ENCODE results near the gene CYP19A1. TPM values are rescaled to one million over a fixed set of nuclear protein-coding genes. Genes with fewer than 3 reads are reported as not detected.
A peak's percentile ranks its signal among the peaks of the same experiment; 100 is the strongest.
"Not testable (repeated sequence)": the region's sequence is repeated elsewhere in the genome, so short reads cannot be mapped to it uniquely, and the experiment has no call there.

Gene CYP19A1
- total and polyA plus RNA-seq, 5 donors = 0.45 to 1.3 (median 1.0) TPM

DNA sequence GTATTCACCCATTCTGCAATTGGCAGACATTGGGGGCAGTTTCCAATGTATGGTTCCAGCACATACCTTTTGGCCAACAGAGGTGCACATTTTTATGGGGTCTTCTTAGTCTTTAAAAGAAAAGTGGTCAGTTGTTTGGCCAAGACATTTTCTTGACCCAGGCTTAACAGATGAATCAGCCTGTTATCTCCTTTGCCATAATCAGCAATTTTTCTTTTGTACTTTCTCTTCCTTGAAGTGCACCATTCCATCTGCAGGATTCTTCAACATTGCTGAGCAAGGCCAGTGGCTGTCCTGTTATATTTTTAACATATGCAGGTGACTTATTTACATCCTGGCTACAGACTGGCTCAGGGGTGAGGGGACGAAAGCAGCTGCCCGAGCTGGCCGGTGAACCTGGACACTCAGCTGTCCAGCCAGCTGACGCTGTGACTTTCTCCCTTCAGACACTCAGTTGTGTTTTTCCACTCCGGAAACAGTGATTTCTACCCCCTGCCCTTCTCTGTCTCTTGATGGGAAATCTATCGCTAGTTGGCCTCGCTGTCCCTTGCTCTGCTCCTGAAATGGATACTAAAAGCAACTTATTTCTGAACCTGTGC is 147.2 kb downstream of the CYP19A1 start:
- H3K4me1 ChIP-seq (ENCODE audit: control insufficient read depth, insufficient read depth, low read length) = no peaks in the 10 kb centered on the region
- no peaks in the 10 kb centered on the region for H3K9me3 ChIP-seq (ENCODE audit: control insufficient read depth, low read length)
- no peak overlapping the region for H3K4me3 ChIP-seq (ENCODE audit: low read length)
- no peak for ATAC-seq
- no peak overlapping the region for H3K27ac ChIP-seq (ENCODE audit: low read length)
- no peak for DNase-seq
- no peaks in the 10 kb centered on the region for H3K27me3 ChIP-seq (ENCODE audit: control insufficient read depth, insufficient read depth)
- intact Hi-C loops (cut with DNase I) = no loop called here
- WGBS = 69% methylated on average over 7 of the region's 7 CpGs

DNA sequence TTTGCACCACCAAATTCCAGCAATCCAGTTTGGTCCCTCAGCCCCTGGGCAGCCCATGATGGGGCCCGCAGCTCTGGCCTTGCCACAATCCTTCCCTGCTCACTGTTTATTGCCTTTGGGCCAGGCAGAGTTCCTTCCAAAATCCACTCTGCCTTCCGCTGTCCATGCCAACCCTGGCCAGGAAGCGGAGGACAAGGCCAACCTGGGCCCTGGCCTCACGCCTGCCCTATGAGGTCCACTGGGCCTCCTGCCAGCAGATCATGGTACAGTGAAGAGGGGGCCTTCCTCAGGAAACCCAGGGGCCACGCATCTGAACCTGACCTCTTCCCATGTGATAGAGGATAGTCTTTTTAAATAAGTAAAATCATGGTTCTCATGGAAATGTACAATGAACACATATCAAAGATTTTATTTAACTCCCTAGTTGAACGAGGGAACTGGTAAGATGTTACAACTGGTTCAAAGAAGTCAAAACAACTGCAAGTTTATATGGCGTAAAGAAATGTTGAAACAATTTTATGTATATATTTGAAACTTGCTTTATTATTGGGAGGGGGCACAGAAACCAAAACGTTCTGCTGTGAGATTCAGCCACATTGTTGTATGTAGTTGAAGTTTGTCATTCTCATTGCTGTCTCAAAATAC is 147.8 kb downstream of the CYP19A1 start:
- H3K9me3 ChIP-seq (ENCODE audit: control insufficient read depth, low read length) = no peaks in the 10 kb centered on the region
- no peak overlapping the region for H3K4me3 ChIP-seq (ENCODE audit: low read length)
- H3K4me1 ChIP-seq (ENCODE audit: control insufficient read depth, insufficient read depth, low read length) = peaks cover 2% of the 10 kb centered on the region
- H3K27me3 ChIP-seq (ENCODE audit: control insufficient read depth, insufficient read depth) = no peaks in the 10 kb centered on the region
- DNase-seq = peak; percentile 24 to 63 (median 55)
- 75% methylated on average over 8 of the region's 8 CpGs for WGBS
- ATAC-seq = peak; percentile 31 to 41
- H3K27ac ChIP-seq (ENCODE audit: low read length) = no peak overlapping the region
- intact Hi-C loops (cut with DNase I) = no loop called here

DNA sequence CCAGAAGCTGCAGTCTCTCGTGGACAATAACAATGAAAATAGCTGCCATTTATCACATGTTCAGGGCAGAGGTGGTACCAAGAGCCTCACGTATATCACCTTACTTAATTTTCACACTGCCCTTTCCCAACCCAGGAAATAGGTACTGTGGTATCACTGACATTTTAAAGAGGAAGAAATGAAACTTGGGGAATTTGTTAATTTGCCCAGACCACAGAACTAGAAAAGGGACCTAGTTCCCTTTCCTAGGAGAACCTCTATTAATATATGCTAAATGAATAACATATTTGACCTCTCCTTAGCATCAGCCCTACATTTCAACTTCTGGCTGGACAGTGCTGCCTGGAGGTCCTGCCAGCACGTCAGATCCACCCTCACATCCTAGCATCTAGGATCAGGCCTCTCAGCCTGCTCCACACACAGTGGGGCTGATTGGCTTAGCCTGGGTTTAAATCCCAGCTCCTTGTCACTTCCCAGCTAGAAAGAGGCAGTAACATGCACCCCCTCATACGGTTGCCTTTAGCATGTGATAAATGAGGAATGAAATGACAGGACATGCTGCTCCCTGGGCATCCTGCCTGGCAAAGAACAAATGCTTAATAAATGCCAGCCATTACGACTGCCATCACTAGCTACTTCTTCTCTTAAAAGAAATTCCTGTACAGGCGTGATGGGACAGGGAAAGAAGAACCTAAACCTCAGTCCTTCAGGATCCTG is 148.6 kb downstream of the CYP19A1 start:
- intact Hi-C loops (cut with DNase I) = no loop called here
- no peak overlapping the region for H3K27ac ChIP-seq (ENCODE audit: low read length)
- DNase-seq (no peak), ATAC-seq (no peak)
- no peaks in the 10 kb centered on the region for H3K27me3 ChIP-seq (ENCODE audit: control insufficient read depth, insufficient read depth)
- WGBS = 68% methylated on average over 6 of the region's 6 CpGs
- H3K4me3 ChIP-seq (ENCODE audit: low read length) = no peak overlapping the region
- H3K4me1 ChIP-seq (ENCODE audit: control insufficient read depth, insufficient read depth, low read length) = peaks cover 2% of the 10 kb centered on the region
- H3K9me3 ChIP-seq (ENCODE audit: control insufficient read depth, low read length) = no peaks in the 10 kb centered on the region

DNA sequence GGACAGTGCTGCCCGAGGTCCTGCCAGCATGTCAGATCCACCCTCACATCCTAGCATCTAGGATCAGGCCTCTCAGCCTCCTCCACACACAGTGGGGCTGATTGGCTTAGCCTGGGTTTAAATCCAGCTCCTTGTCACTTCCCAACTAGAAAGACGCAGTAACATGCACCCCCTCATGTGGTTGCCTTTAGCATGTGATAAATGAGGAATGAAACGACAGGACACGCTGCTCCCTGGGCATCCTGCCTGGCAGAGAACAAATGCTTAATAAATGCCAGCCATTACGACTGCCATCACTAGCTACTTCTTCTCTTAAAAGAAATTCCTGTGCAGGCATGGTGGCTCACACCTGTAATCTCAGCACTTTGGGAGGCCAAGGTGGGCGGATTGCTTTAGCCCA is 149.6 kb downstream of the CYP19A1 start:
- WGBS = 77% methylated on average over 6 of the region's 6 CpGs
- H3K27me3 ChIP-seq (ENCODE audit: control insufficient read depth, insufficient read depth); ATAC-seq: not testable (repeated sequence)

DNA sequence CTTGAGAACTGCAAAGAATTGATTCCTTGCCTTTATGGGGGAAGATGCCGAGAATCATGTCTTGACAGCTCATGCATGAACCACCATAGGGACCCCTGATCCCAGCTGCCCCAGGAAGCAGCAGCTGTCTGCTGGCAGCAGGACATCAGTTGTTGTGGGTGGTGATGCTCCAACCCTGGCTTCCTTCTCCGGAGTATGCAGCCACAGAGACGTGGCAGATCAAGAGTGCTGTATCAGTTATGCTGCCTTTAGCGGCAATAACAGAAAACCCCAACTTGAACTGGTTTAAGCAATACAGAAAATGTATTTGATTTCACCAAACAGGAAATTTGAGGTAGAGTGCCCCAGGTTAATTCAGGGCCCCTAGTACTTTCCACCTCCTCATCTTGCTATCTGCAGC is 151.5 kb downstream of the CYP19A1 start:
- DNase-seq (no peak), ATAC-seq (no peak)
- intact Hi-C loops (cut with DNase I) = no loop called here
- H3K4me3 ChIP-seq (ENCODE audit: low read length) = no peak overlapping the region
- 75% methylated on average over 4 of the region's 4 CpGs for WGBS
- no peaks in the 10 kb centered on the region for H3K9me3 ChIP-seq (ENCODE audit: control insufficient read depth, low read length)
- no peaks in the 10 kb centered on the region for H3K27me3 ChIP-seq (ENCODE audit: control insufficient read depth, insufficient read depth)
- H3K27ac ChIP-seq (ENCODE audit: low read length) = no peak overlapping the region
- peaks cover 4% of the 10 kb centered on the region for H3K4me1 ChIP-seq (ENCODE audit: control insufficient read depth, insufficient read depth, low read length)

More for the DNA sequence above, 149.6 kb downstream of the CYP19A1 start:
- H3K4me3 ChIP-seq (ENCODE audit: low read length); H3K9me3 ChIP-seq (ENCODE audit: control insufficient read depth, low read length); H3K27ac ChIP-seq (ENCODE audit: low read length); intact Hi-C loops (cut with DNase I); H3K4me1 ChIP-seq (ENCODE audit: control insufficient read depth, insufficient read depth, low read length); DNase-seq: not testable (repeated sequence)

DNA sequence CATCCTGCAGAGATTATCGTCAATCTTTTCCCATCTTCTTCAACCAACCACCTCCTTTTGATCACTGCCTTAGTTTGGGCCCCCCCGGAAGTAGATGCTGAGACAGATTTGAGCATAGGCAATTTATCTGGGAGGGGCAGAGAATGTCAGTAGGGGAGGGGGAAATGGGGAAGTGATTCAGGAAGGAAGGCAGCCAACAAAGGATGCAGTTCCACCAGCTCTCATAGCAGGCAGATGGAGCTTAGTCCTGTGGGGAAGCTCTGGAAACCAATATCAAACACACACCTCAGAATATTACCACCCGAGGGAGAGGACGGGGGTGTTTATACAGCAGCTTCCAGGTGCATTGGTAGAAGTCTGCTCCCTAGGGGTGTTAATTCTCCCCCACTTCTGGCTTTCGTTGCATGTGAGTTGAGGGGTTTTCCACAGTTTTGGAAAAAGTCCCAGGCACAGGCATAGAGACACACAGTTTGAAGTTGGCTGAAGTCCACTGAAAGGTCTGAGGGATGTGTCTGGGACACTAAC is 152.2 kb downstream of the CYP19A1 start:
- ATAC-seq = no peak

DNA sequence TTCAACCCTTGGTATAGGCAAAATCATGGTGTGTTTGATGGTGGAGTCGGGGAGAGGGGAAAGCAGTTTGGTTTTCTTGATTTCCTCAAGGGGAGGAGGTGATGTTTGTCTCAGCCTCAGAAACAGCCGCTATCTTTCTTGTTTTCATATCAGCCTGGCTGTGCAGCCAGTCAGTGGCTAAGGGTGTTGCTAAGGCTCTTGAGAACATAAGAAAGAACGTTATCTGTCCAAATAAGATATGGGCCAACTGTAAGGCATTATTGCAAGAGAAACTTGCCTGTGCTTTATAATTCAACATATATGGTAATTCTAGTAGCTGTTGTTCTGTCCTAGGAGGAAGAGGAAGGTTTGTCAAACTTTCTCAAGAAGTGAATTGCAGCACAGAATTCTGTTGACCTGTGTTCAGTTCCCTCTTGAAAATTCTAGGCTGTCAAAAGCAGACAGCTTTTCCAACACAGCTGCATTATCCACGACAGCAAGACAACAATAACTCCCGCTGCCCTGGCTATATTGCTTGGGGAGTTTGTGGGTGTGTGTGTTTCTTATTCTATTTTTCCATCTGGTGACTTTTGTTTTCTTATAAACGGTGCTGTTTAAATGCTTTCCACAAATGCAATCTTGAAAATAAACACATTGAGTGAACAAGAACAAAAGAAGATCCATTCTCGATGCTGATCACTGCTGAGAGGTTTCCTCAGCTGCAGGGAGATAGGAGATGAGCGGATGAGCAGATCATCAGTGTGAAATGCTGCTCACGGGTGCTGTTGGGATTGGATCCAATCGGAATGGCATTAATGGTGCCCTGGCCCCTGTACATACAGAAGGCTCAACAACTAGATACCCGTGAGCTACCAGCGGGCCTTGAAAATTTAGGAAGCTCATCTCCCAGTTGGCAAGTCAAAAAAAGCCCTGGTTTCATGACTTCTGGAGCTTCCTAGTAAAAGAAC is 152.9 kb downstream of the CYP19A1 start:
- H3K27me3 ChIP-seq (ENCODE audit: control insufficient read depth, insufficient read depth) = no peaks in the 10 kb centered on the region
- H3K4me3 ChIP-seq (ENCODE audit: low read length) = no peak overlapping the region
- ATAC-seq (no peak), DNase-seq (no peak)
- H3K9me3 ChIP-seq (ENCODE audit: control insufficient read depth, low read length) = no peaks in the 10 kb centered on the region
- peaks cover 4% of the 10 kb centered on the region for H3K4me1 ChIP-seq (ENCODE audit: control insufficient read depth, insufficient read depth, low read length)
- 48% methylated on average over 12 of the region's 12 CpGs for WGBS
- H3K27ac ChIP-seq (ENCODE audit: low read length) = no peak overlapping the region
- intact Hi-C loops (cut with DNase I) = no loop called here

More for the DNA sequence above, 152.2 kb downstream of the CYP19A1 start:
- peak in 1 of 3 donors; percentile 13 for DNase-seq
- H3K27me3 ChIP-seq (ENCODE audit: control insufficient read depth, insufficient read depth) = no peaks in the 10 kb centered on the region
- H3K27ac ChIP-seq (ENCODE audit: low read length) = no peak overlapping the region
- intact Hi-C loops (cut with DNase I) = no loop called here
- no peaks in the 10 kb centered on the region for H3K9me3 ChIP-seq (ENCODE audit: control insufficient read depth, low read length)
- WGBS = 60% methylated on average over 5 of the region's 5 CpGs
- H3K4me3 ChIP-seq (ENCODE audit: low read length) = no peak overlapping the region
- peaks cover 4% of the 10 kb centered on the region for H3K4me1 ChIP-seq (ENCODE audit: control insufficient read depth, insufficient read depth, low read length)

DNA sequence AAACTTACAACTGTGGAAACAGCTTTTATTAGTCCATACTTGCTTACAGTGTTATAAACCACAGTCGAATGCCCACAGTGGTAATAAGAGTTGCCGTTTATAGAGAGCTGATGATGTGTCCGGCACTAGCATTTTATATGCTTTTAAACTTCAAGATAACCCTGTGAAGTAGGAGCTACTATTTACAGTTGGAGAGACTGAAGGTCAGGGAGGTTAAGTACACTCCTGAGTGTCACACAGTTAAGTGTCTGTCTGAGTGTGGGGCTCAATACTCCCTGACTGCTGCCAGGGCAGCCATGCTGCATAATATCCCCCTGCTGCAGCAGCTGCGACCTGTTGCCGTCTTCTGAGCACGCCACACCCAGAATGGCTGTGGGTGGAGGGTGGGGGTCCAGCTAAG is 153.8 kb downstream of the CYP19A1 start:
- DNase-seq = peak in 2 of 3 donors; percentile 21 to 48
- H3K4me1 ChIP-seq (ENCODE audit: control insufficient read depth, insufficient read depth, low read length) = peaks cover 4% of the 10 kb centered on the region
- no peaks in the 10 kb centered on the region for H3K27me3 ChIP-seq (ENCODE audit: control insufficient read depth, insufficient read depth)
- 49% methylated on average over 6 of the region's 6 CpGs for WGBS
- peak; percentile 64 to 75 for ATAC-seq
- intact Hi-C loops (cut with DNase I) = no loop called here
- no peak overlapping the region for H3K4me3 ChIP-seq (ENCODE audit: low read length)
- H3K9me3 ChIP-seq (ENCODE audit: control insufficient read depth, low read length) = no peaks in the 10 kb centered on the region
- H3K27ac ChIP-seq (ENCODE audit: low read length) = no peak overlapping the region

DNA sequence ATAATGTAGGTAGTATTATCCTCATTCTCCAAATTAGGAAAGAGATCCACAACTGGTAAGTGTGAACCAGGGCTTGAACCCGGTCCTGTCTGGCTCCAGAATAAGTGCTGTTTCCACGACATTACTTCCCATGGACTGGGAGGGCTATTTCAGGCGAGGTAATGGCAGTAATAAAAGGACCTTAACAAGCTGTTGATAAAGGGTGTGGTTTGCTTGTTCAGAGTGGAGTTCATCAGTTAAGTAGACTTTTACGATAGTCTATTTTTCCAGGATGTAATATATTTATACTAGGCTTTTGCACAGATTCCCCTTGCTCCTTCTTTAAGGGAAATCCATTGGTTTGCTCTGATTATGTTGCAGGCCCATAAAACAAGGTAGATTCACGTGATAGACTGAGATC is 155.3 kb downstream of the CYP19A1 start:
- H3K9me3 ChIP-seq (ENCODE audit: control insufficient read depth, low read length) = no peaks in the 10 kb centered on the region
- WGBS = 75% methylated on average over 5 of the region's 5 CpGs
- intact Hi-C loops (cut with DNase I) = no loop called here
- H3K4me3 ChIP-seq (ENCODE audit: low read length) = no peak overlapping the region
- DNase-seq (no peak), ATAC-seq (no peak)
- no peaks in the 10 kb centered on the region for H3K27me3 ChIP-seq (ENCODE audit: control insufficient read depth, insufficient read depth)
- H3K4me1 ChIP-seq (ENCODE audit: control insufficient read depth, insufficient read depth, low read length) = peaks cover 4% of the 10 kb centered on the region
- H3K27ac ChIP-seq (ENCODE audit: low read length) = no peak overlapping the region

DNA sequence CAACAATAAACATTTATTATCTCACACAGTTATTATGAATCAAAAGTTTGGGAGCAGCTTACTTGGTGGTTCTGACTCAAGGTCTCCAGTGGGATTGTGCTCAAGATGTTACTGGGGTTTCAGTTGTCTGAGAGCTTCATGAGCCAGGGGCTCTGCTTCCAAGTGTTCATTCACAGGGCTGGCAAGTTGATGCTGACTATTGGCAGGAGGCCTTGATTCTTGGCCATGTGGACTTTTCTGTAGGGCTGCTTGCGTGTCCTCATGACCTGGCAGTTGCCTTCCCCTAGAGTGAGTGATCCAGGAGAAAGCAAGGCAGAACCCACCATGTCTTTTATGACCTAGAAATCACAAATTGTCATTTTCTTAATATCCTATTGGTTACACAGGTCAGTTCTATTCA is 156.5 kb downstream of the CYP19A1 start:
- Histone ChIP-seq H3K4me1 (ENCODE audit: control insufficient read depth, insufficient read depth, low read length) (peaks cover 4% of the 10 kb centered on the region), H3K27me3 (ENCODE audit: control insufficient read depth, insufficient read depth) (no peaks in the 10 kb centered on the region), H3K27ac (ENCODE audit: low read length) (no peak overlapping the region), H3K4me3 (ENCODE audit: low read length) (no peak overlapping the region), H3K9me3 (ENCODE audit: control insufficient read depth, low read length) (no peaks in the 10 kb centered on the region)
- intact Hi-C loops (cut with DNase I) = no loop called here
- peak; percentile 32 to 58 for ATAC-seq
- WGBS = 31% methylated on average over 1 of the region's 1 CpG
- DNase-seq = peak in 2 of 3 donors; percentile 40 to 68

All from right cardiac atrium (tissue), 5 donors.